WTC11 (cell line): ENCODE data around the gene C1orf87. TPM values are rescaled to one million over a fixed set of nuclear protein-coding genes. Genes with fewer than 3 reads are reported as not detected.

Experiments
- ATAC-seq: fragments of 200-7000 bp; cut with Tn5 transposase; 2 replicates; pipeline ENCODE4 v1.10.0; 2021; ENCODE audit warnings: mild to moderate bottlenecking, moderate library complexity
- CTCF ChIA-PET: fragments of 300-600 bp; sonication (Branson Sonifier 250); formaldehyde crosslinking; loops from one replicate; lab custom pipeline; 2021; ENCODE audit warnings: antibody characterized with exemption; lab: Charles Lee
- POLR2A ChIA-PET: fragments of 350-600 bp; sonication (Branson Sonifier 250); formaldehyde crosslinking; loops from one replicate; lab custom pipeline; 2021; ENCODE audit warnings: antibody characterized with exemption; lab: Charles Lee
- DNase-seq: peaks from one replicate; pipeline ENCODE4 v3.0.0; 2021; ENCODE audit warnings: low spot score
- H3K27ac Mint-ChIP-seq: 2 replicates; pipeline ENCODE4 v1.8.0; 2021; ENCODE audit warnings: mixed read lengths
- H3K27me3 Mint-ChIP-seq: 2 replicates; pipeline ENCODE4 v1.8.0; 2021; ENCODE audit warnings: low read depth, mild to moderate bottlenecking, moderate library complexity, mixed read lengths
- H3K36me3 Mint-ChIP-seq: 2 replicates; pipeline ENCODE4 v1.8.0; 2021; ENCODE audit warnings: mixed read lengths
- H3K4me1 Mint-ChIP-seq: 2 replicates; pipeline ENCODE4 v1.8.0; 2022; ENCODE audit warnings: mixed read lengths
- H3K4me3 Mint-ChIP-seq: 2 replicates; pipeline ENCODE4 v1.8.0; 2021; ENCODE audit warnings: mild to moderate bottlenecking, moderate library complexity, mixed read lengths
- H3K9me3 Mint-ChIP-seq: 2 replicates; pipeline ENCODE4 v1.8.0; 2021; ENCODE audit warnings: mixed read lengths
- ATF1 ChIP-seq: sonication (generic); formaldehyde crosslinking; IDR thresholded peaks from 2 replicates; pipeline ENCODE4 v1.8.1; 2023; ENCODE audit warnings: mild to moderate bottlenecking, moderate library complexity, missing genetic modification reagents
- ELF4 ChIP-seq: sonication (generic); formaldehyde crosslinking; IDR thresholded peaks from 2 replicates; pipeline ENCODE4 v1.8.1; 2022; ENCODE audit warnings: low read depth, mild to moderate bottlenecking, moderate library complexity, missing genetic modification reagents
- FOXP4 ChIP-seq: sonication (generic); formaldehyde crosslinking; IDR thresholded peaks from 2 replicates; pipeline ENCODE4 v1.8.0; 2022; ENCODE audit warnings: mild to moderate bottlenecking, missing genetic modification reagents
- GTF2I ChIP-seq: fragments of 250-450 bp; sonication (Bioruptor Pico); conservative IDR thresholded peaks from 2 replicates; pipeline ENCODE4 v1.4.0; 2021; ENCODE audit warnings: mild to moderate bottlenecking
- JUN ChIP-seq: sonication (generic); formaldehyde crosslinking; IDR thresholded peaks from 2 replicates; pipeline ENCODE4 v1.8.0; 2023; ENCODE audit warnings: mild to moderate bottlenecking, missing genetic modification reagents
- MXD4 ChIP-seq: fragments of 250-450 bp; sonication (Bioruptor Pico); IDR thresholded peaks from 2 replicates; pipeline ENCODE4 v1.8.0; 2021; ENCODE audit warnings: mild to moderate bottlenecking, moderate library complexity, borderline replicate concordance
- NFE2L1 ChIP-seq: sonication (generic); formaldehyde crosslinking; IDR thresholded peaks from 2 replicates; pipeline ENCODE4 v1.8.1; 2023; ENCODE audit warnings: missing genetic modification reagents
- OVOL2 ChIP-seq: fragments of 250-450 bp; sonication (Bioruptor Pico); IDR thresholded peaks from 2 replicates; pipeline ENCODE4 v1.9.0; 2021; ENCODE audit warnings: mild to moderate bottlenecking, borderline replicate concordance
- TCF7 ChIP-seq: sonication (generic); formaldehyde crosslinking; IDR thresholded peaks from 2 replicates; pipeline ENCODE4 v1.8.0; 2022; ENCODE audit warnings: mild to moderate bottlenecking, low read depth, missing genetic modification reagents, moderate library complexity
- TEAD1 ChIP-seq: sonication (generic); formaldehyde crosslinking; IDR thresholded peaks from 2 replicates; pipeline ENCODE4 v1.8.0; 2022; ENCODE audit warnings: mild to moderate bottlenecking, missing genetic modification reagents
- TEAD4 ChIP-seq: sonication (generic); formaldehyde crosslinking; IDR thresholded peaks from 2 replicates; pipeline ENCODE4 v1.8.0; 2022; ENCODE audit warnings: mild to moderate bottlenecking, missing genetic modification reagents
- ZNF121 ChIP-seq: sonication (generic); formaldehyde crosslinking; IDR thresholded peaks from 2 replicates; pipeline ENCODE4 v1.8.0; 2023; ENCODE audit warnings: missing genetic modification reagents
- total RNA-seq: library from RNA; stranded (reverse); gene quantifications from 3 replicates; pipeline ENCODE4 v1.2.3, GENCODE V29; 2021
- TF ChIP-seq, protein P1 (sequence below): fragments of 250-450 bp; sonication (Bioruptor Pico); conservative IDR thresholded peaks from 2 replicates; pipeline ENCODE4 v1.9.0; 2021; ENCODE audit warnings: mild to moderate bottlenecking
- TF ChIP-seq, protein P2 (sequence below): sonication (generic); formaldehyde crosslinking; conservative IDR thresholded peaks from 2 replicates; pipeline ENCODE4 v1.8.1; 2023; ENCODE audit warnings: mild to moderate bottlenecking, low read depth, missing genetic modification reagents, moderate library complexity
- TF ChIP-seq, protein P3 (sequence below): sonication (generic); formaldehyde crosslinking; IDR thresholded peaks from 2 replicates; pipeline ENCODE4 v1.8.0; 2023; ENCODE audit warnings: mild to moderate bottlenecking, missing genetic modification reagents
- TF ChIP-seq, protein P4 (sequence below): sonication (generic); formaldehyde crosslinking; IDR thresholded peaks from 2 replicates; pipeline ENCODE4 v1.8.1; 2023; ENCODE audit warnings: mild to moderate bottlenecking, moderate library complexity, missing genetic modification reagents
- TF ChIP-seq, protein P5 (sequence below): fragments of 250-450 bp; sonication (Bioruptor Pico); IDR thresholded peaks from 2 replicates; pipeline ENCODE4 v2.1.2; 2022; ENCODE audit warnings: mild to moderate bottlenecking, moderate library complexity
- TF ChIP-seq, protein P6 (sequence below): sonication (generic); formaldehyde crosslinking; IDR thresholded peaks from 2 replicates; pipeline ENCODE4 v1.8.1; 2022; ENCODE audit warnings: missing genetic modification reagents, borderline replicate concordance
- TF ChIP-seq, protein P7 (sequence below): fragments of 250-450 bp; sonication (Bioruptor Pico); IDR thresholded peaks from 2 replicates; pipeline ENCODE4 v1.8.0; 2021; ENCODE audit warnings: mild to moderate bottlenecking

Gene C1orf87
- total RNA-seq, 1 experiment from 2014 or later, result 0.22 TPM

GRCh38 chr1:60035921-60036320 is 37.6 kb downstream of the C1orf87 start:
- TF ChIP-seq, protein P1, sequence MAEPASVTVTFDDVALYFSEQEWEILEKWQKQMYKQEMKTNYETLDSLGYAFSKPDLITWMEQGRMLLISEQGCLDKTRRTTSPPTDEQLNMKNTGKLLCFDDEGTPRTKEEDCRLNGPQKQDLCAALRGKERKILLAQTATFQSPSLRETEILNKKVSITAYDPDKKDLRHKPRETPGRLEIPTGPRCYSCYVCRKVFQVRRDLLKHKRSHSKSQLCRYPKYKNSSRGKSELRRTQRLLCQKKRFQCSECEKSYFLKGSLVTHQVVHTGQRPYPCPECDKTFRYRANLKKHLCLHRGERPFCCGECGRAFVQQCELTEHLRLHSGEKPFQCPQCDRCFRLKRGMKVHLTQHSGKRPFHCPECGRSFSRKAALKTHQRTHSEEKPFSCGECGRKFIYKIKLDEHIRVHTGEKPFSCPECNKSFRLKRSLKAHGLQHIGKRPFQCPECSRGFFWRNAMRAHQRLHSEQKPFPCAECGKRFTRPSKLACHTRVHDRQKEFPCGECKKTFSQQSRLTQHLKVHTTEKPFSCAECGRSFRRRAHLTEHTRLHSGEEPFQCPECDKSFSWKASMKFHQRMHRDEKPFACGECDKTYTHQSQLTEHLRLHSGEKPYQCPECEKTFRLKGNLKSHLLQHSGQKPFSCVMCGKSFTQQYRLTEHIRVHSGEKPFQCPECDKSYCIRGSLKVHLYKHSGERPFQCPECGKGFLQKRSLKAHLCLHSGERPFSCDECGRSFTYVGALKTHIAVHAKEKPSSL (CRISPR knock-in tag), result no peak
- TF ChIP-seq JUN (CRISPR knock-in tag) (no peak), GTF2I (CRISPR knock-in tag) (no peak), FOXP4 (CRISPR knock-in tag) (no peak), OVOL2 (CRISPR knock-in tag) (no peak), TEAD4 (CRISPR knock-in tag) (no peak), NFE2L1 (CRISPR knock-in tag) (no peak)
- TF ChIP-seq, protein P2, sequence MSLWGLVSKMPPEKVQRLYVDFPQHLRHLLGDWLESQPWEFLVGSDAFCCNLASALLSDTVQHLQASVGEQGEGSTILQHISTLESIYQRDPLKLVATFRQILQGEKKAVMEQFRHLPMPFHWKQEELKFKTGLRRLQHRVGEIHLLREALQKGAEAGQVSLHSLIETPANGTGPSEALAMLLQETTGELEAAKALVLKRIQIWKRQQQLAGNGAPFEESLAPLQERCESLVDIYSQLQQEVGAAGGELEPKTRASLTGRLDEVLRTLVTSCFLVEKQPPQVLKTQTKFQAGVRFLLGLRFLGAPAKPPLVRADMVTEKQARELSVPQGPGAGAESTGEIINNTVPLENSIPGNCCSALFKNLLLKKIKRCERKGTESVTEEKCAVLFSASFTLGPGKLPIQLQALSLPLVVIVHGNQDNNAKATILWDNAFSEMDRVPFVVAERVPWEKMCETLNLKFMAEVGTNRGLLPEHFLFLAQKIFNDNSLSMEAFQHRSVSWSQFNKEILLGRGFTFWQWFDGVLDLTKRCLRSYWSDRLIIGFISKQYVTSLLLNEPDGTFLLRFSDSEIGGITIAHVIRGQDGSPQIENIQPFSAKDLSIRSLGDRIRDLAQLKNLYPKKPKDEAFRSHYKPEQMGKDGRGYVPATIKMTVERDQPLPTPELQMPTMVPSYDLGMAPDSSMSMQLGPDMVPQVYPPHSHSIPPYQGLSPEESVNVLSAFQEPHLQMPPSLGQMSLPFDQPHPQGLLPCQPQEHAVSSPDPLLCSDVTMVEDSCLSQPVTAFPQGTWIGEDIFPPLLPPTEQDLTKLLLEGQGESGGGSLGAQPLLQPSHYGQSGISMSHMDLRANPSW (CRISPR knock-in tag), result no peak
- TF ChIP-seq, protein P3, sequence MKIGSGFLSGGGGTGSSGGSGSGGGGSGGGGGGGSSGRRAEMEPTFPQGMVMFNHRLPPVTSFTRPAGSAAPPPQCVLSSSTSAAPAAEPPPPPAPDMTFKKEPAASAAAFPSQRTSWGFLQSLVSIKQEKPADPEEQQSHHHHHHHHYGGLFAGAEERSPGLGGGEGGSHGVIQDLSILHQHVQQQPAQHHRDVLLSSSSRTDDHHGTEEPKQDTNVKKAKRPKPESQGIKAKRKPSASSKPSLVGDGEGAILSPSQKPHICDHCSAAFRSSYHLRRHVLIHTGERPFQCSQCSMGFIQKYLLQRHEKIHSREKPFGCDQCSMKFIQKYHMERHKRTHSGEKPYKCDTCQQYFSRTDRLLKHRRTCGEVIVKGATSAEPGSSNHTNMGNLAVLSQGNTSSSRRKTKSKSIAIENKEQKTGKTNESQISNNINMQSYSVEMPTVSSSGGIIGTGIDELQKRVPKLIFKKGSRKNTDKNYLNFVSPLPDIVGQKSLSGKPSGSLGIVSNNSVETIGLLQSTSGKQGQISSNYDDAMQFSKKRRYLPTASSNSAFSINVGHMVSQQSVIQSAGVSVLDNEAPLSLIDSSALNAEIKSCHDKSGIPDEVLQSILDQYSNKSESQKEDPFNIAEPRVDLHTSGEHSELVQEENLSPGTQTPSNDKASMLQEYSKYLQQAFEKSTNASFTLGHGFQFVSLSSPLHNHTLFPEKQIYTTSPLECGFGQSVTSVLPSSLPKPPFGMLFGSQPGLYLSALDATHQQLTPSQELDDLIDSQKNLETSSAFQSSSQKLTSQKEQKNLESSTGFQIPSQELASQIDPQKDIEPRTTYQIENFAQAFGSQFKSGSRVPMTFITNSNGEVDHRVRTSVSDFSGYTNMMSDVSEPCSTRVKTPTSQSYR, result no peak
- POLR2A ChIA-PET, result no interaction called here
- Mint-ChIP-seq H3K27ac (no peak overlapping the region), H3K36me3 (no peaks in the 10 kb centered on the region), H3K27me3 (peaks cover 2% of the 10 kb centered on the region; the same call in 1 of the 2 replicates), H3K4me1 (no peaks in the 10 kb centered on the region), H3K9me3 (peaks cover 3% of the 10 kb centered on the region; the same call in 1 of the 2 replicates), H3K4me3 (no peak overlapping the region)
- ATAC-seq, result peak; percentile 47; the same call in 1 of the 2 replicates
- DNase-seq, result no peak
- CTCF ChIA-PET, result interaction anchor here (0.6 kb wide), 1 partner anchor 48 kb away, joined by 7 read pairs; no protein-coding TSS in a partner anchor

GRCh38 chr1:60034999-60035398 is 38.6 kb downstream of the C1orf87 start:
- H3K27ac Mint-ChIP-seq, result no peak overlapping the region
- H3K4me1 Mint-ChIP-seq, result no peaks in the 10 kb centered on the region
- DNase-seq, result no peak
- ChIA-PET CTCF (no interaction called here), POLR2A (no interaction called here)
- H3K27me3 Mint-ChIP-seq, result no peaks in the 10 kb centered on the region
- no peak for ATAC-seq
- no peaks in the 10 kb centered on the region for H3K36me3 Mint-ChIP-seq
- no peaks in the 10 kb centered on the region for H3K9me3 Mint-ChIP-seq
- no peak overlapping the region for H3K4me3 Mint-ChIP-seq
- TF ChIP-seq ATF1 (CRISPR knock-in tag) (no peak), GTF2I (CRISPR knock-in tag) (no peak), TEAD1 (CRISPR knock-in tag) (no peak), TCF7 (CRISPR knock-in tag) (no peak), ELF4 (CRISPR knock-in tag) (no peak), ZNF121 (CRISPR knock-in tag) (no peak), MXD4 (CRISPR knock-in tag) (no peak)
- TF ChIP-seq, protein P4, sequence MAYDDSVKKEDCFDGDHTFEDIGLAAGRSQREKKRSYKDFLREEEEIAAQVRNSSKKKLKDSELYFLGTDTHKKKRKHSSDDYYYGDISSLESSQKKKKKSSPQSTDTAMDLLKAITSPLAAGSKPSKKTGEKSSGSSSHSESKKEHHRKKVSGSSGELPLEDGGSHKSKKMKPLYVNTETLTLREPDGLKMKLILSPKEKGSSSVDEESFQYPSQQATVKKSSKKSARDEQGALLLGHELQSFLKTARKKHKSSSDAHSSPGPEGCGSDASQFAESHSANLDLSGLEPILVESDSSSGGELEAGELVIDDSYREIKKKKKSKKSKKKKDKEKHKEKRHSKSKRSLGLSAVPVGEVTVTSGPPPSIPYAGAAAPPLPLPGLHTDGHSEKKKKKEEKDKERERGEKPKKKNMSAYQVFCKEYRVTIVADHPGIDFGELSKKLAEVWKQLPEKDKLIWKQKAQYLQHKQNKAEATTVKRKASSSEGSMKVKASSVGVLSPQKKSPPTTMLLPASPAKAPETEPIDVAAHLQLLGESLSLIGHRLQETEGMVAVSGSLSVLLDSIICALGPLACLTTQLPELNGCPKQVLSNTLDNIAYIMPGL, result no peak
- TF ChIP-seq, protein P5, sequence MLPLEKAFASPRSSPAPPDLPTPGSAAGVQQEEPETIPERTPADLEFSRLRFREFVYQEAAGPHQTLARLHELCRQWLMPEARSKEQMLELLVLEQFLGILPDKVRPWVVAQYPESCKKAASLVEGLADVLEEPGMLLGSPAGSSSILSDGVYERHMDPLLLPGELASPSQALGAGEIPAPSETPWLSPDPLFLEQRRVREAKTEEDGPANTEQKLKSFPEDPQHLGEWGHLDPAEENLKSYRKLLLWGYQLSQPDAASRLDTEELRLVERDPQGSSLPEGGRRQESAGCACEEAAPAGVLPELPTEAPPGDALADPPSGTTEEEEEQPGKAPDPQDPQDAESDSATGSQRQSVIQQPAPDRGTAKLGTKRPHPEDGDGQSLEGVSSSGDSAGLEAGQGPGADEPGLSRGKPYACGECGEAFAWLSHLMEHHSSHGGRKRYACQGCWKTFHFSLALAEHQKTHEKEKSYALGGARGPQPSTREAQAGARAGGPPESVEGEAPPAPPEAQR (CRISPR knock-in tag), result no peak
- TF ChIP-seq, protein P6, sequence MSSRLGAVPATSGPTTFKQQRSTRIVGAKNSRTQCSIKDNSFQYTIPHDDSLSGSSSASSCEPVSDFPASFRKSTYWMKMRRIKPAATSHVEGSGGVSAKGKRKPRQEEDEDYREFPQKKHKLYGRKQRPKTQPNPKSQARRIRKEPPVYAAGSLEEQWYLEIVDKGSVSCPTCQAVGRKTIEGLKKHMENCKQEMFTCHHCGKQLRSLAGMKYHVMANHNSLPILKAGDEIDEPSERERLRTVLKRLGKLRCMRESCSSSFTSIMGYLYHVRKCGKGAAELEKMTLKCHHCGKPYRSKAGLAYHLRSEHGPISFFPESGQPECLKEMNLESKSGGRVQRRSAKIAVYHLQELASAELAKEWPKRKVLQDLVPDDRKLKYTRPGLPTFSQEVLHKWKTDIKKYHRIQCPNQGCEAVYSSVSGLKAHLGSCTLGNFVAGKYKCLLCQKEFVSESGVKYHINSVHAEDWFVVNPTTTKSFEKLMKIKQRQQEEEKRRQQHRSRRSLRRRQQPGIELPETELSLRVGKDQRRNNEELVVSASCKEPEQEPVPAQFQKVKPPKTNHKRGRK (CRISPR knock-in tag), result no peak
- TF ChIP-seq, protein P7, sequence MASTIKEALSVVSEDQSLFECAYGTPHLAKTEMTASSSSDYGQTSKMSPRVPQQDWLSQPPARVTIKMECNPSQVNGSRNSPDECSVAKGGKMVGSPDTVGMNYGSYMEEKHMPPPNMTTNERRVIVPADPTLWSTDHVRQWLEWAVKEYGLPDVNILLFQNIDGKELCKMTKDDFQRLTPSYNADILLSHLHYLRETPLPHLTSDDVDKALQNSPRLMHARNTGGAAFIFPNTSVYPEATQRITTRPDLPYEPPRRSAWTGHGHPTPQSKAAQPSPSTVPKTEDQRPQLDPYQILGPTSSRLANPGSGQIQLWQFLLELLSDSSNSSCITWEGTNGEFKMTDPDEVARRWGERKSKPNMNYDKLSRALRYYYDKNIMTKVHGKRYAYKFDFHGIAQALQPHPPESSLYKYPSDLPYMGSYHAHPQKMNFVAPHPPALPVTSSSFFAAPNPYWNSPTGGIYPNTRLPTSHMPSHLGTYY (CRISPR knock-in tag), result no peak
